WTC11 (cell line): Measurements from ENCODE around the gene CENATAC. TPM values are rescaled to one million over a fixed set of nuclear protein-coding genes. Genes with fewer than 3 reads are reported as not detected.
A peak's percentile ranks its signal among the peaks of the same experiment; 100 is the strongest.

ENCODE experiments used
- ATAC-seq: fragments of 200-7000 bp; cut with Tn5 transposase; 2 replicates; pipeline ENCODE4 v1.10.0; 2021; ENCODE audit warnings: mild to moderate bottlenecking, moderate library complexity
- CTCF ChIA-PET: fragments of 300-600 bp; sonication (Branson Sonifier 250); formaldehyde crosslinking; loops from one replicate; lab custom pipeline; 2021; ENCODE audit warnings: antibody characterized with exemption; lab: Charles Lee
- POLR2A ChIA-PET: fragments of 350-600 bp; sonication (Branson Sonifier 250); formaldehyde crosslinking; loops from one replicate; lab custom pipeline; 2021; ENCODE audit warnings: antibody characterized with exemption; lab: Charles Lee
- DNase-seq: peaks from one replicate; pipeline ENCODE4 v3.0.0; 2021; ENCODE audit warnings: low spot score
- H3K27ac Mint-ChIP-seq: 2 replicates; pipeline ENCODE4 v1.8.0; 2021; ENCODE audit warnings: mixed read lengths
- H3K27me3 Mint-ChIP-seq: 2 replicates; pipeline ENCODE4 v1.8.0; 2021; ENCODE audit warnings: low read depth, mild to moderate bottlenecking, moderate library complexity, mixed read lengths
- H3K36me3 Mint-ChIP-seq: 2 replicates; pipeline ENCODE4 v1.8.0; 2021; ENCODE audit warnings: mixed read lengths
- H3K4me1 Mint-ChIP-seq: 2 replicates; pipeline ENCODE4 v1.8.0; 2022; ENCODE audit warnings: mixed read lengths
- H3K4me3 Mint-ChIP-seq: 2 replicates; pipeline ENCODE4 v1.8.0; 2021; ENCODE audit warnings: mild to moderate bottlenecking, moderate library complexity, mixed read lengths
- H3K9me3 Mint-ChIP-seq: 2 replicates; pipeline ENCODE4 v1.8.0; 2021; ENCODE audit warnings: mixed read lengths
- ESRRA ChIP-seq: sonication (generic); formaldehyde crosslinking; IDR thresholded peaks from 2 replicates; pipeline ENCODE4 v1.8.1; 2022; ENCODE audit warnings: mild to moderate bottlenecking, missing genetic modification reagents, borderline replicate concordance
- FOXP1 ChIP-seq: sonication (generic); formaldehyde crosslinking; IDR thresholded peaks from 2 replicates; pipeline ENCODE4 v1.8.0; 2022; ENCODE audit warnings: missing genetic modification reagents, mild to moderate bottlenecking, moderate library complexity, borderline replicate concordance
- GRHL2 ChIP-seq: fragments of 250-450 bp; sonication (Bioruptor Pico); IDR thresholded peaks from 2 replicates; pipeline ENCODE4 v1.8.0; 2022; ENCODE audit warnings: mild to moderate bottlenecking, moderate library complexity; ENCODE audit not compliant: insufficient replicate concordance, severe bottlenecking
- GTF2I ChIP-seq: fragments of 250-450 bp; sonication (Bioruptor Pico); conservative IDR thresholded peaks from 2 replicates; pipeline ENCODE4 v1.4.0; 2021; ENCODE audit warnings: mild to moderate bottlenecking
- JAZF1 ChIP-seq: fragments of 250-450 bp; sonication (Bioruptor Pico); IDR thresholded peaks from 2 replicates; pipeline ENCODE4 v1.9.0; 2021; ENCODE audit warnings: moderate library complexity, mild to moderate bottlenecking, inconsistent platforms
- NFE2L1 ChIP-seq: sonication (generic); formaldehyde crosslinking; IDR thresholded peaks from 2 replicates; pipeline ENCODE4 v1.8.1; 2023; ENCODE audit warnings: missing genetic modification reagents
- NFYB ChIP-seq: sonication (generic); formaldehyde crosslinking; conservative IDR thresholded peaks from 2 replicates; pipeline ENCODE4 v1.8.0; 2022; ENCODE audit warnings: low read depth, missing genetic modification reagents
- OVOL2 ChIP-seq: fragments of 250-450 bp; sonication (Bioruptor Pico); IDR thresholded peaks from 2 replicates; pipeline ENCODE4 v1.9.0; 2021; ENCODE audit warnings: mild to moderate bottlenecking, borderline replicate concordance
- RORB ChIP-seq: fragments of 250-450 bp; sonication (Bioruptor Pico); IDR thresholded peaks from 2 replicates; pipeline ENCODE4 v1.9.0; 2021; ENCODE audit warnings: mild to moderate bottlenecking
- SP1 ChIP-seq: sonication (generic); formaldehyde crosslinking; conservative IDR thresholded peaks from 2 replicates; pipeline ENCODE4 v1.8.1; 2022; ENCODE audit warnings: missing genetic modification reagents
- TEAD4 ChIP-seq: sonication (generic); formaldehyde crosslinking; IDR thresholded peaks from 2 replicates; pipeline ENCODE4 v1.8.0; 2022; ENCODE audit warnings: mild to moderate bottlenecking, missing genetic modification reagents
- ZNF121 ChIP-seq: sonication (generic); formaldehyde crosslinking; IDR thresholded peaks from 2 replicates; pipeline ENCODE4 v1.8.0; 2023; ENCODE audit warnings: missing genetic modification reagents
- ZNF138 ChIP-seq: sonication (generic); formaldehyde crosslinking; conservative IDR thresholded peaks from 2 replicates; pipeline ENCODE4 v1.8.1; 2022; ENCODE audit warnings: mild to moderate bottlenecking, moderate library complexity, missing genetic modification reagents
- ZNF219 ChIP-seq: sonication (generic); formaldehyde crosslinking; IDR thresholded peaks from 2 replicates; pipeline ENCODE4 v1.8.0; 2023; ENCODE audit warnings: missing genetic modification reagents, mild to moderate bottlenecking, borderline replicate concordance
- ZNF232 ChIP-seq: sonication (generic); formaldehyde crosslinking; IDR thresholded peaks from 2 replicates; pipeline ENCODE4 v1.8.0; 2022; ENCODE audit warnings: mild to moderate bottlenecking, missing genetic modification reagents
- ZNF317 ChIP-seq: sonication (generic); formaldehyde crosslinking; IDR thresholded peaks from 2 replicates; pipeline ENCODE4 v1.8.1; 2023; ENCODE audit warnings: low read depth, mild to moderate bottlenecking, moderate library complexity, missing genetic modification reagents, borderline replicate concordance
- total RNA-seq: library from RNA; stranded (reverse); gene quantifications from 3 replicates; pipeline ENCODE4 v1.2.3, GENCODE V29; 2021
- TF ChIP-seq, protein P1 (sequence below): fragments of 250-450 bp; sonication (Bioruptor Pico); IDR thresholded peaks from 2 replicates; pipeline ENCODE4 v1.8.0; 2021; ENCODE audit warnings: mild to moderate bottlenecking
- TF ChIP-seq, protein P2 (sequence below): fragments of 250-450 bp; sonication (Bioruptor Pico); IDR thresholded peaks from 2 replicates; pipeline ENCODE4 v1.9.0; 2021; ENCODE audit warnings: mild to moderate bottlenecking
- TF ChIP-seq, protein P3 (sequence below): sonication (generic); formaldehyde crosslinking; IDR thresholded peaks from 2 replicates; pipeline ENCODE4 v1.8.0; 2022; ENCODE audit warnings: mild to moderate bottlenecking, missing genetic modification reagents
- TF ChIP-seq, protein P4 (sequence below): sonication (generic); formaldehyde crosslinking; IDR thresholded peaks from 2 replicates; pipeline ENCODE4 v1.8.1; 2023; ENCODE audit warnings: mild to moderate bottlenecking, missing genetic modification reagents, moderate library complexity
- TF ChIP-seq, protein P5 (sequence below): sonication (generic); formaldehyde crosslinking; IDR thresholded peaks from 2 replicates; pipeline ENCODE4 v1.8.0; 2023; ENCODE audit warnings: mild to moderate bottlenecking, missing genetic modification reagents
- TF ChIP-seq, protein P6 (sequence below): fragments of 250-450 bp; sonication (Bioruptor Pico); IDR thresholded peaks from 2 replicates; pipeline ENCODE4 v2.1.2; 2022; ENCODE audit warnings: mild to moderate bottlenecking, moderate library complexity
- TF ChIP-seq, protein P7 (sequence below): sonication (generic); formaldehyde crosslinking; IDR thresholded peaks from 2 replicates; pipeline ENCODE4 v1.8.1; 2023; ENCODE audit warnings: mild to moderate bottlenecking, missing genetic modification reagents
- TF ChIP-seq, protein P8 (sequence below): sonication (generic); formaldehyde crosslinking; IDR thresholded peaks from 2 replicates; pipeline ENCODE4 v1.8.0; 2022; ENCODE audit warnings: mild to moderate bottlenecking, missing genetic modification reagents

Gene CENATAC
- total RNA-seq, 1 experiment from 2014 or later = 41.7 TPM

DNA sequence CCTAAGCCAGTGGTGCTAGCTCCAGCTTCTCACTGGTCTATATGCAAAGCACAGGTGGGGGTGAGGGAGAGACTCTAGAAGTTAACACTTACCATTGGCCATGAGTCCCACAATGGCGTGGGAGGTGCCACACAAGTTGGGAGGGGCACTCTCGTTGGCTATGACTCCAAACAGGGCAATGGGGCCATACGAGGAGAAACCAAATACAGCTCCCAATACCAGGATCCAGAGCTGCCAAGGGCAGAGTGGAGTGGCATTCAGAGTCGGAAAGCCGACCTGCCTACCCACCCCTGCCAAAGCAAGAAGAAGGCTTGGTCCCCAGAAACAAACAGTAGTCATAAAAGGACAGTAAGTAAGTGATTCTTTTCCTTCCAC is 27.1 kb downstream of the CENATAC start (continued):
- TF ChIP-seq, protein P1, sequence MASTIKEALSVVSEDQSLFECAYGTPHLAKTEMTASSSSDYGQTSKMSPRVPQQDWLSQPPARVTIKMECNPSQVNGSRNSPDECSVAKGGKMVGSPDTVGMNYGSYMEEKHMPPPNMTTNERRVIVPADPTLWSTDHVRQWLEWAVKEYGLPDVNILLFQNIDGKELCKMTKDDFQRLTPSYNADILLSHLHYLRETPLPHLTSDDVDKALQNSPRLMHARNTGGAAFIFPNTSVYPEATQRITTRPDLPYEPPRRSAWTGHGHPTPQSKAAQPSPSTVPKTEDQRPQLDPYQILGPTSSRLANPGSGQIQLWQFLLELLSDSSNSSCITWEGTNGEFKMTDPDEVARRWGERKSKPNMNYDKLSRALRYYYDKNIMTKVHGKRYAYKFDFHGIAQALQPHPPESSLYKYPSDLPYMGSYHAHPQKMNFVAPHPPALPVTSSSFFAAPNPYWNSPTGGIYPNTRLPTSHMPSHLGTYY (CRISPR knock-in tag) = no peak
- TF ChIP-seq, protein P2, sequence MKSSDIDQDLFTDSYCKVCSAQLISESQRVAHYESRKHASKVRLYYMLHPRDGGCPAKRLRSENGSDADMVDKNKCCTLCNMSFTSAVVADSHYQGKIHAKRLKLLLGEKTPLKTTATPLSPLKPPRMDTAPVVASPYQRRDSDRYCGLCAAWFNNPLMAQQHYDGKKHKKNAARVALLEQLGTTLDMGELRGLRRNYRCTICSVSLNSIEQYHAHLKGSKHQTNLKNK (CRISPR knock-in tag) = no peak

DNA sequence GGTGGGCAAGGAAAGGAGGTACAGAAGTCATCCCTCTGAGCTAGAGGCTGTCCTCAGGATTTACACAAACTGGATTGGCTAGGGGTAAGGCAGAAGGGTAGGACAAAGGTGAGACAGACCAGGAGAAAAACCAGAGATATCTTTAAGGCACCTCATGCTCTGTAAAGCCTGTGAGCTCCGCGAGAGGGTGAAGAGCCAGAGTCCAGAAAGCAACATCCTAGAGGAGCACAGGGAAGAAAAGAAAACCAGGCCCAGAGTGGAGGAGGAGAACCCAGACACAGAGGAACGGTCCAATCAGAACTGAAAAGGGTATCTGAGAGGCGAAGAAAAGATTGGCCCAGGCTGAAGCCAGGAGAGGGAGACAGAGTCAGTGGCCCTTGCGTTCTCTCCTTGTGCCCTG is 27.6 kb downstream of the CENATAC start:
- Mint-ChIP-seq H3K36me3 (peaks cover 56% of the 10 kb centered on the region), H3K4me3 (no peak overlapping the region), H3K27me3 (no peaks in the 10 kb centered on the region), H3K4me1 (peaks cover 19% of the 10 kb centered on the region), H3K27ac (peak overlapping the region; percentile 70), H3K9me3 (no peaks in the 10 kb centered on the region)
- ChIA-PET CTCF (no interaction called here), POLR2A (no interaction called here)
- ATAC-seq (no peak), DNase-seq (no peak)
- TF ChIP-seq, protein P3, sequence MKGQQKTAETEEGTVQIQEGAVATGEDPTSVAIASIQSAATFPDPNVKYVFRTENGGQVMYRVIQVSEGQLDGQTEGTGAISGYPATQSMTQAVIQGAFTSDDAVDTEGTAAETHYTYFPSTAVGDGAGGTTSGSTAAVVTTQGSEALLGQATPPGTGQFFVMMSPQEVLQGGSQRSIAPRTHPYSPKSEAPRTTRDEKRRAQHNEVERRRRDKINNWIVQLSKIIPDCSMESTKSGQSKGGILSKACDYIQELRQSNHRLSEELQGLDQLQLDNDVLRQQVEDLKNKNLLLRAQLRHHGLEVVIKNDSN = no peak
- TF ChIP-seq ZNF219 (CRISPR knock-in tag) (no peak), ZNF121 (CRISPR knock-in tag) (no peak), ESRRA (no peak), NFYB (CRISPR knock-in tag) (no peak), GTF2I (CRISPR knock-in tag) (no peak), ZNF138 (CRISPR knock-in tag) (no peak)
- TF ChIP-seq, protein P4, sequence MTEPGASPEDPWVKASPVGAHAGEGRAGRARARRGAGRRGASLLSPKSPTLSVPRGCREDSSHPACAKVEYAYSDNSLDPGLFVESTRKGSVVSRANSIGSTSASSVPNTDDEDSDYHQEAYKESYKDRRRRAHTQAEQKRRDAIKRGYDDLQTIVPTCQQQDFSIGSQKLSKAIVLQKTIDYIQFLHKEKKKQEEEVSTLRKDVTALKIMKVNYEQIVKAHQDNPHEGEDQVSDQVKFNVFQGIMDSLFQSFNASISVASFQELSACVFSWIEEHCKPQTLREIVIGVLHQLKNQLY (CRISPR knock-in tag) = no peak
- TF ChIP-seq, protein P5, sequence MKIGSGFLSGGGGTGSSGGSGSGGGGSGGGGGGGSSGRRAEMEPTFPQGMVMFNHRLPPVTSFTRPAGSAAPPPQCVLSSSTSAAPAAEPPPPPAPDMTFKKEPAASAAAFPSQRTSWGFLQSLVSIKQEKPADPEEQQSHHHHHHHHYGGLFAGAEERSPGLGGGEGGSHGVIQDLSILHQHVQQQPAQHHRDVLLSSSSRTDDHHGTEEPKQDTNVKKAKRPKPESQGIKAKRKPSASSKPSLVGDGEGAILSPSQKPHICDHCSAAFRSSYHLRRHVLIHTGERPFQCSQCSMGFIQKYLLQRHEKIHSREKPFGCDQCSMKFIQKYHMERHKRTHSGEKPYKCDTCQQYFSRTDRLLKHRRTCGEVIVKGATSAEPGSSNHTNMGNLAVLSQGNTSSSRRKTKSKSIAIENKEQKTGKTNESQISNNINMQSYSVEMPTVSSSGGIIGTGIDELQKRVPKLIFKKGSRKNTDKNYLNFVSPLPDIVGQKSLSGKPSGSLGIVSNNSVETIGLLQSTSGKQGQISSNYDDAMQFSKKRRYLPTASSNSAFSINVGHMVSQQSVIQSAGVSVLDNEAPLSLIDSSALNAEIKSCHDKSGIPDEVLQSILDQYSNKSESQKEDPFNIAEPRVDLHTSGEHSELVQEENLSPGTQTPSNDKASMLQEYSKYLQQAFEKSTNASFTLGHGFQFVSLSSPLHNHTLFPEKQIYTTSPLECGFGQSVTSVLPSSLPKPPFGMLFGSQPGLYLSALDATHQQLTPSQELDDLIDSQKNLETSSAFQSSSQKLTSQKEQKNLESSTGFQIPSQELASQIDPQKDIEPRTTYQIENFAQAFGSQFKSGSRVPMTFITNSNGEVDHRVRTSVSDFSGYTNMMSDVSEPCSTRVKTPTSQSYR = no peak
- TF ChIP-seq, protein P6, sequence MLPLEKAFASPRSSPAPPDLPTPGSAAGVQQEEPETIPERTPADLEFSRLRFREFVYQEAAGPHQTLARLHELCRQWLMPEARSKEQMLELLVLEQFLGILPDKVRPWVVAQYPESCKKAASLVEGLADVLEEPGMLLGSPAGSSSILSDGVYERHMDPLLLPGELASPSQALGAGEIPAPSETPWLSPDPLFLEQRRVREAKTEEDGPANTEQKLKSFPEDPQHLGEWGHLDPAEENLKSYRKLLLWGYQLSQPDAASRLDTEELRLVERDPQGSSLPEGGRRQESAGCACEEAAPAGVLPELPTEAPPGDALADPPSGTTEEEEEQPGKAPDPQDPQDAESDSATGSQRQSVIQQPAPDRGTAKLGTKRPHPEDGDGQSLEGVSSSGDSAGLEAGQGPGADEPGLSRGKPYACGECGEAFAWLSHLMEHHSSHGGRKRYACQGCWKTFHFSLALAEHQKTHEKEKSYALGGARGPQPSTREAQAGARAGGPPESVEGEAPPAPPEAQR (CRISPR knock-in tag) = no peak
- TF ChIP-seq, protein P7, sequence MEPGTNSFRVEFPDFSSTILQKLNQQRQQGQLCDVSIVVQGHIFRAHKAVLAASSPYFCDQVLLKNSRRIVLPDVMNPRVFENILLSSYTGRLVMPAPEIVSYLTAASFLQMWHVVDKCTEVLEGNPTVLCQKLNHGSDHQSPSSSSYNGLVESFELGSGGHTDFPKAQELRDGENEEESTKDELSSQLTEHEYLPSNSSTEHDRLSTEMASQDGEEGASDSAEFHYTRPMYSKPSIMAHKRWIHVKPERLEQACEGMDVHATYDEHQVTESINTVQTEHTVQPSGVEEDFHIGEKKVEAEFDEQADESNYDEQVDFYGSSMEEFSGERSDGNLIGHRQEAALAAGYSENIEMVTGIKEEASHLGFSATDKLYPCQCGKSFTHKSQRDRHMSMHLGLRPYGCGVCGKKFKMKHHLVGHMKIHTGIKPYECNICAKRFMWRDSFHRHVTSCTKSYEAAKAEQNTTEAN (CRISPR knock-in tag) = no peak

DNA sequence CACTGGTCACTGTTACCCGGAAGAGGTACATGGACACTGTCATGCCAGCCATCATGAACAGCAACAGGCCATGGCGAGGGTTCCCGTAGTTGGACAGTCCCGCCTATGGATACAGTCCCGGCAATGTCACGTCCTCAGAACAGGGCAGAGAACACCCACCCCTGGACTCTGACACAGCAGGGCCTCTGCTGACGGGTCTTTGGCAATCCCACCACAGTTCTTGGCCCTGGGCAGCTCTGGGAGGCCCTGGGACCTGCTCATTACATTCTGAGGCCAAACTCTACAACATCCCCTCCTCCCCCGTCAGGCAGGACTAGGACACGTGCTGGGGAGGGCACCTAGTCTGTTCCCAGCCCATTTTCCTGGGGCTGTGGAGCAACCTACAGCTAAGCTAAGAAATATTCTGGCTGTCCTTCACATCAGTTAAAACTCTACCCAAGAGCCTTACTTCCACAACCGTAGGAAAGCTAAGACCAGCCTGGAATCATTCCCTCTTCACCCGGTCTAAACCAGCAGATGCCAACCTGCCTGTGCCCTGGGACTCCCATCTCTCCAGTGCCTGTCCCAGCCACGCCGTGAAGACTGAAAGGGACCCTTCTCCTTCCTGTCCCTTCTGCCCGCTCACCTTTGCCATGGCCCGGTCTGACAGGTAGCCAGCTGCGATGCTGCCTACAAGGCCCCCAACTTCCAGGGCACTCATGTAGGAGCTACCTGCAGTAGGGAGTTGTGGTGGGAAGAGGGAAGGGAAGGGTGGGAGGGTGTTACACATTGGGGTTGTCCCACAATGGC is 28.2 kb downstream of the CENATAC start:
- peaks cover 54% of the 10 kb centered on the region for H3K36me3 Mint-ChIP-seq
- POLR2A ChIA-PET = interaction anchor here (1.2 kb wide), 1 partner anchor 69 kb away, joined by 3 read pairs; a partner anchor contains a TSS
- TF ChIP-seq SP1 (no peak), TEAD4 (CRISPR knock-in tag) (no peak), FOXP1 (CRISPR knock-in tag) (no peak), OVOL2 (no peak), GRHL2 (no peak), ZNF317 (CRISPR knock-in tag) (no peak), NFE2L1 (no peak), ZNF232 (CRISPR knock-in tag) (no peak), ZNF121 (CRISPR knock-in tag) (no peak), ZNF219 (CRISPR knock-in tag) (no peak), JAZF1 (CRISPR knock-in tag) (no peak), RORB (CRISPR knock-in tag) (no peak)
- TF ChIP-seq, protein P8, sequence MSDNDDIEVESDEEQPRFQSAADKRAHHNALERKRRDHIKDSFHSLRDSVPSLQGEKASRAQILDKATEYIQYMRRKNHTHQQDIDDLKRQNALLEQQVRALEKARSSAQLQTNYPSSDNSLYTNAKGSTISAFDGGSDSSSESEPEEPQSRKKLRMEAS = no peak

More for the DNA sequence above, 28.2 kb downstream of the CENATAC start:
- DNase-seq (no peak), ATAC-seq (no peak)
- Mint-ChIP-seq H3K27ac (peak overlapping the region; percentile 70; the same call in 1 of the 2 replicates), H3K4me1 (peaks cover 19% of the 10 kb centered on the region), H3K4me3 (no peak overlapping the region), H3K9me3 (no peaks in the 10 kb centered on the region), H3K27me3 (no peaks in the 10 kb centered on the region)
- CTCF ChIA-PET = interaction anchor here (0.6 kb wide), 1 partner anchor 416 kb away, joined by 3 read pairs; no protein-coding TSS in a partner anchor
